Karpas-422 (cell line): ENCODE data around the gene LYG2. TPM values are rescaled to one million over a fixed set of nuclear protein-coding genes. Genes with fewer than 3 reads are reported as not detected.

Experiments used
- DNase-seq: peaks from one replicate; pipeline ENCODE4 v3.0.0-alpha.2; 2015
- H2AFZ ChIP-seq: fragments of 200-600 bp; sonication (generic); 2 replicates; pipeline ENCODE4 v1.6.1; 2014; ENCODE audit warnings: antibody characterized with exemption, low read length, mixed read lengths
- H3K27ac ChIP-seq: fragments of 200-600 bp; sonication (generic); 2 replicates; pipeline ENCODE4 v1.5.1; 2014; ENCODE audit warnings: mild to moderate bottlenecking, low read length, moderate library complexity
- H3K27me3 ChIP-seq: fragments of 200-600 bp; sonication (generic); 2 replicates; pipeline ENCODE4 v1.6.1; 2014; ENCODE audit warnings: low read length, mixed read lengths
- H3K36me3 ChIP-seq: fragments of 200-600 bp; sonication (generic); 2 replicates; pipeline ENCODE4 v1.6.1; 2014; ENCODE audit warnings: low read length, mixed read lengths; ENCODE audit not compliant: insufficient read depth
- H3K4me1 ChIP-seq: fragments of 200-600 bp; sonication (generic); 2 replicates; pipeline ENCODE4 v1.6.1; 2014; ENCODE audit warnings: mild to moderate bottlenecking, low read length, mixed read lengths
- H3K4me2 ChIP-seq: fragments of 200-600 bp; sonication (generic); 2 replicates; pipeline ENCODE4 v1.6.1; 2014; ENCODE audit warnings: low read length, low read depth, mild to moderate bottlenecking; ENCODE audit not compliant: poor library complexity, severe bottlenecking
- H3K4me3 ChIP-seq: fragments of 200-600 bp; sonication (generic); 2 replicates; pipeline ENCODE4 v1.5.1; 2014; ENCODE audit warnings: mild to moderate bottlenecking, antibody characterized with exemption, low read length, mixed read lengths
- H3K79me2 ChIP-seq: fragments of 200-600 bp; sonication (generic); 2 replicates; pipeline ENCODE4 v1.6.1; 2014; ENCODE audit warnings: mild to moderate bottlenecking, low read length, mixed read lengths
- H3K9ac ChIP-seq: fragments of 200-600 bp; sonication (generic); 2 replicates; pipeline ENCODE4 v1.6.0; 2014; ENCODE audit warnings: low read length
- H3K9me2 ChIP-seq: fragments of 200-600 bp; sonication (generic), shearing (Covaris generic); replicated peaks from 2 replicates; pipeline ENCODE4 v1.6.0; 2014; ENCODE audit warnings: mild to moderate bottlenecking, low read length, moderate library complexity; ENCODE audit not compliant: insufficient read depth
- H3K9me3 ChIP-seq: fragments of 300-700, 200-600 bp; sonication (generic); 2 replicates; pipeline ENCODE4 v1.6.1; 2014; ENCODE audit warnings: low read length, mixed read lengths
- H4K20me1 ChIP-seq: fragments of 200-600 bp; sonication (generic); 2 replicates; pipeline ENCODE4 v1.6.1; 2014; ENCODE audit warnings: mild to moderate bottlenecking, antibody characterized with exemption, low read length, low read depth; ENCODE audit not compliant: insufficient read depth
- total RNA-seq: library from RNA; depleted of rRNA; stranded (reverse); fragments of >200 nt; shearing (Covaris generic); gene quantifications from 2 replicates; pipeline ENCODE4 v1.2.3, GENCODE V29; 2014; ENCODE audit warnings: low replicate concordance

Gene LYG2
- total RNA-seq, 1 experiment from 2014 or later, result not detected

- peaks cover 7% of the 10 kb centered on the region; the same call in 1 of the 2 replicates for H3K9me3 ChIP-seq
- H3K79me2 ChIP-seq, result no peaks in the 10 kb centered on the region
- H3K27ac ChIP-seq, result no peak overlapping the region
- no peaks in the 10 kb centered on the region for H4K20me1 ChIP-seq
- H3K4me2 ChIP-seq, result no peak overlapping the region
- H3K9ac ChIP-seq, result no peak overlapping the region
- H3K9me2 ChIP-seq, result no peaks in the 10 kb centered on the region
- H3K4me3 ChIP-seq, result no peak overlapping the region
- H2AFZ ChIP-seq, result no peak overlapping the region
- H3K4me1 ChIP-seq, result no peaks in the 10 kb centered on the region
- no peak for DNase-seq
- peaks cover 7% of the 10 kb centered on the region; the same call in 1 of the 2 replicates for H3K36me3 ChIP-seq
- H3K27me3 ChIP-seq, result no peaks in the 10 kb centered on the region
These were observed 20.4 kb upstream of the LYG2 start for GRCh38 chr2:99275882-99276281.

GRCh38 chr2:99261242-99261641 is 5.8 kb upstream of the LYG2 start:
- Histone ChIP-seq H3K27me3 (no peaks in the 10 kb centered on the region), H3K4me2 (no peak overlapping the region), H3K9me2 (no peaks in the 10 kb centered on the region), H3K4me3 (no peak overlapping the region), H3K27ac (no peak overlapping the region), H3K79me2 (no peaks in the 10 kb centered on the region), H3K36me3 (no peaks in the 10 kb centered on the region), H2AFZ (no peak overlapping the region), H3K9ac (no peak overlapping the region), H3K4me1 (0 out of 2 replicates have a peak, but pooled peaks cover 3% of the 10 kb centered on the region), H4K20me1 (no peaks in the 10 kb centered on the region), H3K9me3 (no peaks in the 10 kb centered on the region)
- DNase-seq, result no peak

GRCh38 chr2:99260184-99260583 is 4.7 kb upstream of the LYG2 start:
- no peaks in the 10 kb centered on the region for H3K36me3 ChIP-seq
- no peak overlapping the region for H3K4me3 ChIP-seq
- H3K4me1 ChIP-seq, result 0 out of 2 replicates have a peak, but pooled peaks cover 3% of the 10 kb centered on the region
- no peak overlapping the region for H3K9ac ChIP-seq
- no peaks in the 10 kb centered on the region for H3K27me3 ChIP-seq
- no peak overlapping the region for H3K27ac ChIP-seq
- no peak overlapping the region for H3K4me2 ChIP-seq
- no peak overlapping the region for H2AFZ ChIP-seq
- no peak for DNase-seq
- no peaks in the 10 kb centered on the region for H3K9me2 ChIP-seq
- no peaks in the 10 kb centered on the region for H4K20me1 ChIP-seq
- no peaks in the 10 kb centered on the region for H3K79me2 ChIP-seq
- H3K9me3 ChIP-seq, result no peaks in the 10 kb centered on the region

- Histone ChIP-seq H3K4me2 (no peak overlapping the region), H3K27me3 (no peaks in the 10 kb centered on the region), H4K20me1 (no peaks in the 10 kb centered on the region), H3K9ac (no peak overlapping the region), H3K4me1 (0 out of 2 replicates have a peak, but pooled peaks cover 3% of the 10 kb centered on the region), H2AFZ (no peak overlapping the region), H3K9me2 (no peaks in the 10 kb centered on the region), H3K27ac (no peak overlapping the region), H3K4me3 (no peak overlapping the region), H3K36me3 (no peaks in the 10 kb centered on the region), H3K9me3 (no peaks in the 10 kb centered on the region), H3K79me2 (no peaks in the 10 kb centered on the region)
- no peak for DNase-seq
These were observed 4.0 kb upstream of the LYG2 start for GRCh38 chr2:99259465-99259864.

- Histone ChIP-seq H3K27ac (no peak overlapping the region), H3K9me2 (no peaks in the 10 kb centered on the region), H3K4me1 (0 out of 2 replicates have a peak, but pooled peaks cover 2% of the 10 kb centered on the region), H3K4me2 (no peak overlapping the region), H4K20me1 (no peaks in the 10 kb centered on the region), H3K9me3 (no peaks in the 10 kb centered on the region), H2AFZ (no peak overlapping the region), H3K4me3 (no peak overlapping the region), H3K9ac (no peak overlapping the region), H3K79me2 (no peaks in the 10 kb centered on the region), H3K27me3 (no peaks in the 10 kb centered on the region), H3K36me3 (no peaks in the 10 kb centered on the region)
- DNase-seq, result no peak
These were observed 1.2 kb upstream of the LYG2 start for GRCh38 chr2:99256677-99257076.

- no peaks in the 10 kb centered on the region for H3K9me3 ChIP-seq
- H3K9ac ChIP-seq, result no peak overlapping the region
- H2AFZ ChIP-seq, result no peak overlapping the region
- H3K4me1 ChIP-seq, result no peaks in the 10 kb centered on the region
- H3K79me2 ChIP-seq, result no peaks in the 10 kb centered on the region
- H3K4me2 ChIP-seq, result no peak overlapping the region
- H3K27me3 ChIP-seq, result no peaks in the 10 kb centered on the region
- no peak overlapping the region for H3K27ac ChIP-seq
- H3K4me3 ChIP-seq, result no peak overlapping the region
- H3K36me3 ChIP-seq, result no peaks in the 10 kb centered on the region
- H3K9me2 ChIP-seq, result no peaks in the 10 kb centered on the region
- H4K20me1 ChIP-seq, result no peaks in the 10 kb centered on the region
- no peak for DNase-seq
These were observed 5.5 kb downstream of the LYG2 start for GRCh38 chr2:99249951-99250350.

- Histone ChIP-seq H3K4me2 (no peak overlapping the region), H2AFZ (no peak overlapping the region), H3K9ac (no peak overlapping the region), H3K4me1 (no peaks in the 10 kb centered on the region), H3K9me2 (no peaks in the 10 kb centered on the region), H3K27ac (no peak overlapping the region), H3K36me3 (no peaks in the 10 kb centered on the region), H3K9me3 (no peaks in the 10 kb centered on the region), H3K4me3 (no peak overlapping the region), H4K20me1 (no peaks in the 10 kb centered on the region), H3K27me3 (no peaks in the 10 kb centered on the region), H3K79me2 (no peaks in the 10 kb centered on the region)
- DNase-seq, result no peak
These were observed 13.3 kb downstream of the LYG2 start for GRCh38 chr2:99242151-99242550.

- H3K79me2 ChIP-seq, result no peaks in the 10 kb centered on the region
- H3K4me1 ChIP-seq, result no peaks in the 10 kb centered on the region
- H3K9ac ChIP-seq, result no peak overlapping the region
- H3K4me3 ChIP-seq, result no peak overlapping the region
- H3K9me3 ChIP-seq, result no peaks in the 10 kb centered on the region
- H3K36me3 ChIP-seq, result no peaks in the 10 kb centered on the region
- H3K27ac ChIP-seq, result no peak overlapping the region
- H3K27me3 ChIP-seq, result no peaks in the 10 kb centered on the region
- no peaks in the 10 kb centered on the region for H4K20me1 ChIP-seq
- H3K4me2 ChIP-seq, result no peak overlapping the region
- H2AFZ ChIP-seq, result no peak overlapping the region
- H3K9me2 ChIP-seq, result no peaks in the 10 kb centered on the region
- no peak for DNase-seq
These were observed 15.0 kb downstream of the LYG2 start for GRCh38 chr2:99240431-99240830.

- no peaks in the 10 kb centered on the region for H3K36me3 ChIP-seq
These were observed 16.9 kb downstream of the LYG2 start for GRCh38 chr2:99238599-99238998.

More at GRCh38 chr2:99238599-99238998, 16.9 kb downstream of the LYG2 start:
- Histone ChIP-seq H3K4me3 (no peak overlapping the region), H3K79me2 (no peaks in the 10 kb centered on the region), H3K9ac (no peak overlapping the region), H3K9me3 (no peaks in the 10 kb centered on the region), H3K4me2 (no peak overlapping the region), H2AFZ (no peak overlapping the region), H4K20me1 (no peaks in the 10 kb centered on the region), H3K9me2 (no peaks in the 10 kb centered on the region), H3K4me1 (no peaks in the 10 kb centered on the region), H3K27me3 (no peaks in the 10 kb centered on the region), H3K27ac (no peak overlapping the region)
- no peak for DNase-seq
